Neuronal stem cell (in vitro differentiated cells): ENCODE measurements around the gene MROH2B.

Experiments used
- DNase-seq: peaks from one replicate; pipeline ENCODE4 v3.0.0-alpha.2; 2013; ENCODE audit warnings: low spot score
- H2AFZ ChIP-seq: one replicate; pipeline ENCODE4 v1.6.1; 2013; ENCODE audit warnings: mild to moderate bottlenecking, low read length, inconsistent platforms
- H2AK5ac ChIP-seq: 2 replicates; pipeline ENCODE4 v1.6.1; 2013; ENCODE audit warnings: low read depth, mild to moderate bottlenecking, inconsistent platforms, low read length, moderate library complexity, mixed read lengths
- H2BK120ac ChIP-seq: 2 replicates; pipeline ENCODE4 v1.6.1; 2013; ENCODE audit warnings: low read depth, mild to moderate bottlenecking, inconsistent platforms, low read length, moderate library complexity, mixed read lengths
- H2BK12ac ChIP-seq: one replicate; pipeline ENCODE4 v1.6.1; 2013; ENCODE audit warnings: low read length, inconsistent platforms
- H2BK15ac ChIP-seq: 2 replicates; pipeline ENCODE4 v1.6.1; 2013; ENCODE audit warnings: mild to moderate bottlenecking, low read length, inconsistent platforms, mixed read lengths
- H2BK5ac ChIP-seq: one replicate; pipeline ENCODE4 v1.6.1; 2013; ENCODE audit warnings: inconsistent platforms, mild to moderate bottlenecking, low read length, moderate library complexity
- H3K14ac ChIP-seq: one replicate; pipeline ENCODE4 v1.6.1; 2013; ENCODE audit warnings: low read length, inconsistent platforms
- H3K18ac ChIP-seq: 2 replicates; pipeline ENCODE4 v1.6.1; 2013; ENCODE audit warnings: low read length, inconsistent platforms
- H3K23ac ChIP-seq: 2 replicates; pipeline ENCODE4 v1.6.1; 2013; ENCODE audit warnings: low read depth, mild to moderate bottlenecking, mixed read lengths, low read length, inconsistent platforms; ENCODE audit not compliant: poor library complexity
- H3K27ac ChIP-seq: replicated peaks from 3 replicates; pipeline ENCODE4 v1.5.1; 2013; ENCODE audit warnings: low read length, inconsistent platforms
- H3K27me3 ChIP-seq, 3 experiments: 2 replicates each; pipeline ENCODE4 v1.6.1; 2013; ENCODE audit warnings: low read length in 3 of 3, mild to moderate bottlenecking in 2 of 3, inconsistent platforms in 1 of 3, low read depth in 1 of 3, mixed read lengths in 1 of 3, moderate library complexity in 1 of 3; ENCODE audit not compliant: control insufficient read depth in 3 of 3, insufficient read depth in 3 of 3
- H3K36me3 ChIP-seq, 2 donors: replicated peaks in 1 of 2; 2 replicates each; pipeline ENCODE4 v1.6.1; 2013; ENCODE audit warnings: low read length in 2 of 2; ENCODE audit not compliant: control insufficient read depth in 2 of 2, insufficient read depth in 2 of 2
- H3K4ac ChIP-seq: 2 replicates; pipeline ENCODE4 v1.6.1; 2013; ENCODE audit warnings: inconsistent platforms, mild to moderate bottlenecking, low read length, moderate library complexity
- H3K4me1 ChIP-seq, 2 donors: 1 replicate in 1 of 2; 2 replicates in 1 of 2; pipeline ENCODE4 v1.6.1; 2013; ENCODE audit warnings: low read length in 2 of 2, low read depth in 1 of 2; ENCODE audit not compliant: control insufficient read depth in 2 of 2, insufficient read depth in 1 of 2
- H3K4me2 ChIP-seq: one replicate; pipeline ENCODE4 v1.6.1; 2013; ENCODE audit warnings: mild to moderate bottlenecking, low read length, inconsistent platforms; ENCODE audit not compliant: insufficient read depth, poor library complexity, severe bottlenecking
- H3K4me3 ChIP-seq, 2 donors: 2 replicates each; pipeline ENCODE4 v1.5.1; 2013; ENCODE audit warnings: low read length in 2 of 2, mild to moderate bottlenecking in 2 of 2, inconsistent platforms in 1 of 2, moderate library complexity in 1 of 2
- H3K79me1 ChIP-seq: one replicate; pipeline ENCODE4 v1.6.1; 2013; ENCODE audit warnings: low read depth, mild to moderate bottlenecking, inconsistent platforms, low read length, moderate library complexity
- H3K9ac ChIP-seq: one replicate; pipeline ENCODE4 v1.6.1; 2013; ENCODE audit warnings: mild to moderate bottlenecking, low read depth, low read length, inconsistent platforms; ENCODE audit not compliant: poor library complexity
- H3K9me3 ChIP-seq, 2 donors: replicated peaks in 1 of 2; 2 replicates each; pipeline versions ENCODE3 to v1.6.1; 2013; ENCODE audit warnings: low read length in 2 of 2, mild to moderate bottlenecking in 2 of 2, inconsistent platforms in 1 of 2, low read depth in 1 of 2, mixed read lengths in 1 of 2, moderate library complexity in 1 of 2; ENCODE audit not compliant: control insufficient read depth in 2 of 2, insufficient read depth in 1 of 2
- H4K8ac ChIP-seq: one replicate; pipeline ENCODE4 v1.6.1; 2013; ENCODE audit warnings: low read depth, mild to moderate bottlenecking, inconsistent platforms, low read length, moderate library complexity
- H4K91ac ChIP-seq: one replicate; pipeline ENCODE4 v1.6.1; 2013; ENCODE audit warnings: low read length, low read depth, mild to moderate bottlenecking, inconsistent platforms; ENCODE audit not compliant: poor library complexity
- WGBS, 2 donors: extraction: QIAGEN DNeasy Blood & Tissue Kit; methylation state at CpG; one replicate each; pipeline ENCODE4 v1.1.7; 2013; ENCODE audit warnings: missing lambda C conversion rate in 2 of 2, mixed read lengths in 1 of 2; ENCODE audit not compliant: insufficient read length in 2 of 2, insufficient replicate concordance in 1 of 2; ENCODE audit errors: extremely low coverage in 2 of 2; 5-methylcytosine and 5-hydroxymethylcytosine counted together

Gene MROH2B

GRCh38 chr5:40988746-40989510 is 82.2 kb downstream of the MROH2B start:
- no peak overlapping the region for H2BK12ac ChIP-seq
- H3K36me3 ChIP-seq: no peaks in the 10 kb centered on the region
- no peak overlapping the region for H3K4ac ChIP-seq
- no peak overlapping the region for H2AFZ ChIP-seq
- no peak overlapping the region for H3K27ac ChIP-seq
- no peak overlapping the region for H3K9ac ChIP-seq
- H3K27me3 ChIP-seq: no peaks in the 10 kb centered on the region
- H3K4me1 ChIP-seq: no peaks in the 10 kb centered on the region
- H3K9me3 ChIP-seq: no peaks in the 10 kb centered on the region
- no peaks in the 10 kb centered on the region for H3K79me1 ChIP-seq
- no CpG with 5 or more reads among the region's 8 CpGs for WGBS, 2 donors
- H2AK5ac ChIP-seq: no peak overlapping the region
- no peak overlapping the region for H3K4me3 ChIP-seq
- H3K14ac ChIP-seq: no peak overlapping the region
- no peak overlapping the region for H4K91ac ChIP-seq
- no peak overlapping the region for H3K4me2 ChIP-seq
- H2BK5ac ChIP-seq: no peak overlapping the region
- H2BK120ac ChIP-seq: no peak overlapping the region
- DNase-seq: no peak
- no peak overlapping the region for H3K23ac ChIP-seq
- H2BK15ac ChIP-seq: no peak overlapping the region
- H4K8ac ChIP-seq: no peak overlapping the region
- H3K18ac ChIP-seq: no peak overlapping the region

- no peak for DNase-seq
- Histone ChIP-seq H3K4me3 (no peak overlapping the region), H2AK5ac (no peak overlapping the region), H3K4me2 (no peak overlapping the region), H3K9me3 (no peaks in the 10 kb centered on the region), H3K27me3 (no peaks in the 10 kb centered on the region), H3K23ac (no peak overlapping the region), H2AFZ (no peak overlapping the region), H3K79me1 (no peaks in the 10 kb centered on the region), H3K36me3 (no peaks in the 10 kb centered on the region), H2BK5ac (no peak overlapping the region), H2BK120ac (no peak overlapping the region), H3K4me1 (no peaks in the 10 kb centered on the region), H3K9ac (no peak overlapping the region), H2BK15ac (no peak overlapping the region), H4K91ac (no peak overlapping the region), H3K4ac (no peak overlapping the region), H2BK12ac (no peak overlapping the region), H3K14ac (no peak overlapping the region), H3K27ac (no peak overlapping the region), H3K18ac (no peak overlapping the region), H4K8ac (no peak overlapping the region)
These were observed 83.8 kb downstream of the MROH2B start for GRCh38 chr5:40987349-40987748.

GRCh38 chr5:40986666-40987065 is 84.5 kb downstream of the MROH2B start:
- no peak for DNase-seq
- H3K4ac ChIP-seq: no peak overlapping the region
- H3K14ac ChIP-seq: no peak overlapping the region
- no peak overlapping the region for H2BK12ac ChIP-seq
- H3K4me1 ChIP-seq: no peaks in the 10 kb centered on the region
- no peak overlapping the region for H3K4me3 ChIP-seq
- H3K27ac ChIP-seq: no peak overlapping the region
- no peak overlapping the region for H2BK5ac ChIP-seq
- no peak overlapping the region for H2BK120ac ChIP-seq
- H4K91ac ChIP-seq: no peak overlapping the region
- no peak overlapping the region for H3K23ac ChIP-seq
- H3K9me3 ChIP-seq: no peaks in the 10 kb centered on the region
- no peak overlapping the region for H4K8ac ChIP-seq
- no peaks in the 10 kb centered on the region for H3K79me1 ChIP-seq
- H3K36me3 ChIP-seq: no peaks in the 10 kb centered on the region
- no peak overlapping the region for H3K18ac ChIP-seq
- no peak overlapping the region for H3K4me2 ChIP-seq
- no peak overlapping the region for H2AFZ ChIP-seq
- no peak overlapping the region for H2BK15ac ChIP-seq
- no peak overlapping the region for H2AK5ac ChIP-seq
- H3K27me3 ChIP-seq: no peaks in the 10 kb centered on the region
- no peak overlapping the region for H3K9ac ChIP-seq
- no CpG with 5 or more reads among the region's 3 CpGs for WGBS, 2 donors

- H3K4me3 ChIP-seq: no peak overlapping the region
- no peaks in the 10 kb centered on the region for H3K27me3 ChIP-seq
- H4K8ac ChIP-seq: no peak overlapping the region
- no peaks in the 10 kb centered on the region for H3K9me3 ChIP-seq
- H3K36me3 ChIP-seq: no peaks in the 10 kb centered on the region
- H3K79me1 ChIP-seq: no peaks in the 10 kb centered on the region
- no peak overlapping the region for H2BK12ac ChIP-seq
- no peak overlapping the region for H3K14ac ChIP-seq
- H2BK5ac ChIP-seq: no peak overlapping the region
- H3K4me2 ChIP-seq: no peak overlapping the region
- no peak overlapping the region for H3K9ac ChIP-seq
- no peak overlapping the region for H2BK120ac ChIP-seq
- H2AFZ ChIP-seq: no peak overlapping the region
- H3K4me1 ChIP-seq: no peaks in the 10 kb centered on the region
- no CpG with 5 or more reads among the region's 4 CpGs for WGBS, 2 donors
- no peak overlapping the region for H4K91ac ChIP-seq
- no peak overlapping the region for H2BK15ac ChIP-seq
- H3K23ac ChIP-seq: no peak overlapping the region
- H3K18ac ChIP-seq: no peak overlapping the region
- no peak overlapping the region for H3K27ac ChIP-seq
- no peak overlapping the region for H3K4ac ChIP-seq
- H2AK5ac ChIP-seq: no peak overlapping the region
- DNase-seq: no peak
These were observed 85.6 kb downstream of the MROH2B start for GRCh38 chr5:40985501-40985900.
